SH-SY5Y (cell line): ENCODE measurements around the gene CAVIN2.

ENCODE experiments used
- GATA2 ChIP-seq: IDR thresholded peaks from 2 replicates; pipeline ENCODE4 v1.6.1; 2011; ENCODE audit warnings: mild to moderate bottlenecking, low read depth, low read length
- GATA3 ChIP-seq: IDR thresholded peaks from 2 replicates; pipeline ENCODE4 v1.6.1; 2011; ENCODE audit warnings: low read depth, mild to moderate bottlenecking, low read length, moderate library complexity

DNA sequence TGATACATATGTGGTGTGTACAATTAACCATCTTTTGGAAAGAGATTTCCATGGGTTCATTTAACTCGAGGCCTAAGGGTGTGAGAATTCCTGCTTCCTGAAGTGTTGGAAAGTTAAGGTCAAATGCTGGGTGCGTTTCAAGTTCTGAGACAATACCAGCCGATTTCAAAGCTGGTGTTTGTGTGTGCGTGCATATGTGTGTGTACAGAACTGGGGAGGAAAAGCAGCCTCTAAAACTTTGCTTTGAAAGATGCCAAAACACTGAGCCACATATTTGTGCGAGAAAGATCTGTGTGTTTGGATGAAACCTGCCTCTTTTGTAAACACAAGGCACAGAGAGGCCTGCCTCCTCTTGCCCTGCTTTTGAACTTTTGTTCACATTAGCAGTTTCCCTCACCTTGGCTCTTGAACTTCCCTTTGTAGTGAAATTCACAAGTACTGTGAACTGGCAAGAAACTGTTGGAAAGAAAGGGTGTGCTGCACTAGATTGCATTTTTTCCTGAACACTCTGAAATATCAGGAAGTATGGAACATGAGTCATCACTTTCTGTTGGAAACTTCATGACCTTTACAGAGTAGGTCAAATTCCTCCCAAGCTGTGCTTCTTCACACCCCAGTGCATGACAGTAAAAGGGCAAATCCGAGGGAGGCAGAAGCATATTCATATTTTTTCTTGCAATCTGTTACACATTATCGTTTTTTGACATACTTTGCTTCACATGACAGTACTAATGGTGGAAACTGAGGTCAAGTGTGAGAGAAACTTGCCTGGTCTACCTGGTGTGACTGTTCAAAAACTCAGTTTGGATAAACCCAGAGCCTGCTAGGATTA, 20.0 kb upstream of the CAVIN2 start:
- TF ChIP-seq GATA3 (no peak), GATA2 (no peak)
